Gastrocnemius medialis (tissue), 4 donors: ENCODE data around the gene ADAM12. TPM values are rescaled to one million over a fixed set of nuclear protein-coding genes. Genes with fewer than 3 reads are reported as not detected.

Experiments
- ATAC-seq, 2 donors: fragments of 150-250 bp; one replicate each; pipeline ENCODE4 v1.9.1; 2016
- DNase-seq, 2 donors: peaks; one replicate each; pipeline ENCODE4 v3.0.0-alpha.2; 2019
- H3K27ac ChIP-seq, 4 donors: fragments of 200-600 bp; sonication (generic); 1 replicate in 1 of 4; 2 replicates in 3 of 4; pipeline ENCODE4 v1.5.1; 2016 to 2018; ENCODE audit warnings: mild to moderate bottlenecking in 2 of 4, moderate library complexity in 1 of 4
- H3K27me3 ChIP-seq, 3 donors: fragments of 200-600 bp; sonication (generic) in 2 of 3; 1 replicate in 1 of 3; 2 replicates in 2 of 3; pipeline versions ENCODE4 v1.5.1 to v1.6.0; 2016 to 2019; ENCODE audit warnings: mild to moderate bottlenecking in 1 of 3, moderate library complexity in 1 of 3
- H3K36me3 ChIP-seq, 2 donors: fragments of 200-600 bp; sonication (generic) in 1 of 2; one replicate each; pipeline ENCODE4 v1.5.1; 2017 to 2018
- H3K4me1 ChIP-seq, 2 donors: fragments of 200-600 bp; sonication (generic) in 1 of 2; one replicate each; pipeline ENCODE4 v1.5.1; 2016 to 2017; ENCODE audit warnings: mild to moderate bottlenecking in 2 of 2
- H3K4me3 ChIP-seq, 4 donors: fragments of 200-600 bp; sonication (generic) in 3 of 4; 1 replicate in 1 of 4; 2 replicates in 3 of 4; pipeline ENCODE4 v1.5.1; 2016 to 2019; ENCODE audit warnings: mild to moderate bottlenecking in 2 of 4
- H3K9me3 ChIP-seq, 3 donors: fragments of 200-600 bp; sonication (generic) in 2 of 3; 1 replicate in 1 of 3; 2 replicates in 2 of 3; pipeline ENCODE4 v1.5.1; 2016 to 2019
- CTCF ChIP-seq, 5 experiments: fragments of 450-650 bp in 3 of 5; fragments of 200-600 bp in 2 of 5; sonication (generic) in 2 of 5; IDR thresholded peaks in 4 of 5; conservative IDR thresholded peaks in 1 of 5; 1 replicate in 4 of 5; 2 replicates in 1 of 5; pipeline ENCODE4 v1.5.1; 2016 to 2019; ENCODE audit warnings: antibody characterized with exemption in 5 of 5, mild to moderate bottlenecking in 3 of 5, moderate library complexity in 3 of 5
- POLR2A ChIP-seq, 2 donors: fragments of 450-650 bp; IDR thresholded peaks; one replicate each; pipeline ENCODE4 v1.6.1; 2017; ENCODE audit warnings: antibody characterized with exemption in 2 of 2, mild to moderate bottlenecking in 2 of 2, moderate library complexity in 2 of 2
- in situ Hi-C, 4 donors: fragments of 200-750 bp; cut with MboI; loops; one replicate each; pipeline versions ENCODE4 v1.15.0 to v1.8.0; 2017; ENCODE audit warnings: low sequenced_read_pairs in 4 of 4
- intact Hi-C: fragments of 100-400 bp; cut with DNase I; formaldehyde crosslinking; loops from one replicate; pipeline ENCODE4 v1.15.1; 2023; ENCODE audit warnings: low total_unique reads
- total RNA-seq, 4 donors: library from RNA; depleted of rRNA; stranded (reverse); fragments of >200 nt; gene quantifications; one replicate each; pipeline versions ENCODE4 v1.1.0 to v1.2.3, GENCODE V29; 2016

ADAM12 gene
- total RNA-seq, 4 donors from 2014 or later, result 0.10 TPM; not detected in 3

- DNase-seq (no peak), ATAC-seq (no peak)
- intact Hi-C loops, result no loop called here
- no peak overlapping the region for H3K4me3 ChIP-seq
- no peak overlapping the region for H3K27ac ChIP-seq
- TF ChIP-seq CTCF (IDR thresholded peaks at IDR 0.05 in 4 of 5, conservative IDR thresholded peaks at IDR 0.05 in 1 of 5) (no peak), POLR2A (IDR thresholded peaks at IDR 0.05) (no peak)
- no peaks in the 10 kb centered on the region for H3K27me3 ChIP-seq
- no peaks in the 10 kb centered on the region for H3K4me1 ChIP-seq
- in situ Hi-C loops, result no loop called here
- no peaks in the 10 kb centered on the region for H3K36me3 ChIP-seq
- H3K9me3 ChIP-seq, result no peaks in the 10 kb centered on the region
Observed at GRCh38 chr10:126124046-126124445, 264.2 kb downstream of the ADAM12 start.

- in situ Hi-C loops, result no loop called here
- H3K4me1 ChIP-seq, result no peaks in the 10 kb centered on the region
- H3K36me3 ChIP-seq, result no peaks in the 10 kb centered on the region
- no peaks in the 10 kb centered on the region for H3K9me3 ChIP-seq
- DNase-seq (no peak), ATAC-seq (no peak)
- intact Hi-C loops, result no loop called here
- no peak overlapping the region for H3K27ac ChIP-seq
- H3K4me3 ChIP-seq, result no peak overlapping the region
- TF ChIP-seq CTCF (IDR thresholded peaks at IDR 0.05 in 4 of 5, conservative IDR thresholded peaks at IDR 0.05 in 1 of 5) (no peak), POLR2A (IDR thresholded peaks at IDR 0.05) (no peak)
- no peaks in the 10 kb centered on the region for H3K27me3 ChIP-seq
Observed at GRCh38 chr10:126123466-126123865, 264.8 kb downstream of the ADAM12 start.

- intact Hi-C loops (no loop called here), in situ Hi-C loops (no loop called here)
- ATAC-seq, result no peak
- no peaks in the 10 kb centered on the region for H3K27me3 ChIP-seq
- no peak for TF ChIP-seq POLR2A (IDR thresholded peaks at IDR 0.05)
- no peak for TF ChIP-seq CTCF (IDR thresholded peaks at IDR 0.05 in 4 of 5, conservative IDR thresholded peaks at IDR 0.05 in 1 of 5)
- H3K27ac ChIP-seq, result no peak overlapping the region
- H3K9me3 ChIP-seq, result no peaks in the 10 kb centered on the region
- no peak for DNase-seq
- no peaks in the 10 kb centered on the region for H3K4me1 ChIP-seq
- H3K36me3 ChIP-seq, result no peaks in the 10 kb centered on the region
- H3K4me3 ChIP-seq, result no peak overlapping the region
Observed at GRCh38 chr10:126122881-126123280, 265.4 kb downstream of the ADAM12 start.

- Histone ChIP-seq H3K9me3 (no peaks in the 10 kb centered on the region), H3K36me3 (no peaks in the 10 kb centered on the region), H3K4me3 (no peak overlapping the region), H3K27ac (no peak overlapping the region), H3K4me1 (no peaks in the 10 kb centered on the region), H3K27me3 (no peaks in the 10 kb centered on the region)
- DNase-seq (no peak), ATAC-seq (no peak)
- in situ Hi-C loops (no loop called here), intact Hi-C loops (no loop called here)
- TF ChIP-seq CTCF (IDR thresholded peaks at IDR 0.05 in 4 of 5, conservative IDR thresholded peaks at IDR 0.05 in 1 of 5) (no peak), POLR2A (IDR thresholded peaks at IDR 0.05) (no peak)
Observed at GRCh38 chr10:126119599-126119998, 268.7 kb downstream of the ADAM12 start.

- ATAC-seq (no peak), DNase-seq (no peak)
- Histone ChIP-seq H3K4me1 (no peaks in the 10 kb centered on the region), H3K27ac (no peak overlapping the region), H3K9me3 (no peaks in the 10 kb centered on the region), H3K36me3 (no peaks in the 10 kb centered on the region), H3K4me3 (no peak overlapping the region), H3K27me3 (no peaks in the 10 kb centered on the region)
- in situ Hi-C loops, result no loop called here
- intact Hi-C loops, result no loop called here
- TF ChIP-seq CTCF (IDR thresholded peaks at IDR 0.05 in 4 of 5, conservative IDR thresholded peaks at IDR 0.05 in 1 of 5) (no peak), POLR2A (IDR thresholded peaks at IDR 0.05) (no peak)
Observed at GRCh38 chr10:126118476-126118875, 269.8 kb downstream of the ADAM12 start.
